ENCODE results near the gene ADAD1.
"Not testable (repeated sequence)": the region's sequence is repeated elsewhere in the genome, so short reads cannot be mapped to it uniquely, and the experiment has no call there.

Gene ADAD1

DNA sequence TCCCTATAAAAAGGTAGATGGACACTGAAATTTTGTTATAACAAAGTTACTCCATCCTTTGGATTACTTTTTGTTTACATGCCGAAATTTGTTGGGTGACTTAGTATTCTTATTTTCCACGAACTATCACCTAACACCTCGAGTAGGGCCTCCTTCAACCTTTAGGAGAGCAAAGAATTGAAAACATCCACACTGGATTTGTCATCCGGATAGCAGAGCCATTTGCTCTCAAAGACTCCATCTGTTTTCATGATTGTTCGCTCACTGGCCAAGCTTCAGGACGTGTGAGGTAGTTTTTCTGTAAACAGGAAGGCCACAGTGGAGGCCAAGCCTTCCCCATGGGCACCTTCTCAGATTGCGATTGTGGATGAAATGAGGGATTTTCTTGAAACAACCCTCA, at the start of gene ADAD1:
ADAD1 (plus strand) TSS at position 301 of the 400 bp plus-strand sequence. CDS start 1,059 bp downstream, outside the sequence.
- no peak for DNase-seq (ENCODE audit: low spot score)

DNA sequence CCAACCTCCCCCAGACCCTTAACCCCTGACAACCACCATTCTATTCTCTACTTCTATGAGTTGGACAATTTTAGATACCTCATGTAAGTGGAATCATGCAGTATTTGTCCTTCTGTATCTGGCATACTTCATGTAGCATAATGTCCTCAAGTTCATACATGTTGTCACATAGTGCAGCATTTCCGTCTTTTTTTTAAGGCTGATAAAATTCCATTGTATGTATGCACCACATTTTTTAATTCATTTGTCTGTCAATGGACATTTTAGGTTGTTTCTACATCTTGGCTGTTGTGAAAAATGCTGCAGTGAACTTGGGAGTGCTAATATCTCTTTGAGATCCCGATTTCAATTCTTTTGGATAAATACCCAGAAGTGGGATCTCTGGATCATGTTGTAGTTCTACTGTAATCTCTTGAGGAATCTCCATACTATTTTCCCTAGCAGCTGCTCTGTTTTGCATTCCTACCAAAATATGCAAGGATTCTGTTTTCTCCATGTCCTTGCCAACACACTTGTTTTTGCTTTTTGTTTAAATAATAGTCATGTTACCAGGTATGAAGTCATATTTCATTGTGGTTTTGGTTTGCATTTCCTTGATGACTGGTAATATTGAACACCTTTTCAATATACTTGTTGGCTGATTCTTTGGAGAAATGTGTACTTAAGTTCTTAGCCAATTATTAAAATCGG, 48.8 kb upstream of the ADAD1 start:
- no peak for DNase-seq (ENCODE audit: low spot score)

DNA sequence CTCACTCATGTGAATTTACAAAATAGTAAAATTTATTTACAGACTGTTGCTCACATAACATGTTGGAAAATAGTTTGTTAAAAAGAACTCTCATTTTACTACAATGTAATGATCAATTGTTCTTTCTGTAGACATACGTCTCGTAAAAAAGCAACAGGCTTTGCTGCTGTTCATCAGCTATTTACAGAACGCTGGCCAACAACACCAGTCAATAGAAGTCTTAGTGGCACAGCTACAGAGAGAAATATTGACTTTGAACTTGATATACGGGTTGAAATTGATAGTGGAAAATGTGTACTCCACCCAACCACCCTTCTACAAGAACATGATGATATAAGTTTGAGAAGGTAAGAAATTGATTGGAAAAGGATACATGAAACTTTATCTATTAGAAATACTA, 47.6 kb upstream of the ADAD1 start:
- DNase-seq (ENCODE audit: low spot score), result no peak

DNA sequence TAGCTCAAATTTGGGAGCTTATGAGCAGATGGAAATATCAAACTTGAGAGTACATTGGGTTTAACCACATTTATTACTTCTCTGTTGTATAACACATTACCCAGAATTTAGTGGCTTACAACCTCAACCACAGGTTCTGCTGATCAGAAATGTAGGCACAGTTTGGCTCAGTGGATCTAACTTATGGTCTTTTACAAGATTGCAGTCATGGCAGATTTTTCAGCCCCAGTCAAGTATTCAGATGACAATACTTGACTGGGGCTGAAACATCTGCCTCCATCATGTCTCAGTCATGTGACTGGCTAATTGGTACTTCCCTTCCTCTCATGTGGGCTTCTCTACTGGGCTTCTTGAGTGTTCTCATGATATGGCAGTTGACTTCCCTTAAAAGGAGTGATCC, 44.0 kb upstream of the ADAD1 start:
- no peak for DNase-seq (ENCODE audit: low spot score)

DNA sequence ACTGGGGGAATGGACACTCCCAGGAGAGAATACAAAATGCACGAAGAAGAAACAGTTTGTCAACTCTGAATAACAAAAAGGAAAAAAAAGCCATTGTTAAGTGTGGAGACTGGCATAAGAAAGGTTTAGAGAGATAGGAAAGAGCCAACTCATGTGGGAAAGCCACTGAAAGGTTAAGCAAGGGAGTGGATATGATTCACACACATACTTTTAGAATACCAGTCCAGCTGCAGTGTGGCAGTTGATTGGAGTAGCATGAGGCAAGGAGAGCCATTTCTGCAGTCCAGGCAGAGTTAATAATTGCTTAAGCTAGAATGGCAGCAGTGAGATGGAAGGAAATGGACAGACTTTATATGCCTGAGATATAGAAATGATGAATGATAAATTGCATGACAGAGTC, 36.9 kb upstream of the ADAD1 start:
- DNase-seq (ENCODE audit: low spot score), result no peak

DNA sequence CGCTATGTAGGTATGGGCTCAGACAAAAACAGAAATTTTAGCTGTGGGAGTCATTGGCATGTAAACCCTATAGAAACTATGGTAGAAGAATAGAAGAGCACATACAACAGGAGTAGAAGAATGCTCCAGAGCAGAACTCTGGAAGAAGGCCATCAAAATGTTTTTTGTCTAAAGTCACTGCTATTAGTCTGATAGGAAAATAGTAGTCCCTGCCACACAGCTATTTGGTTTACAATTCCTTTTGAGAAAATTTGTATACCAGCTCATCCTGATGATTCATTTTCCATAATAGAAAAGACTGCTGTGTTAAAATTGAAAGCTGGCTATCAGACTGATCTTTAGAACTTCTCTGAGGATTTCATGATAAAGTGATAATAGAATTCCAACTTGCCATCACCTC, 32.8 kb upstream of the ADAD1 start:
- DNase-seq (ENCODE audit: low spot score), result no peak

DNA sequence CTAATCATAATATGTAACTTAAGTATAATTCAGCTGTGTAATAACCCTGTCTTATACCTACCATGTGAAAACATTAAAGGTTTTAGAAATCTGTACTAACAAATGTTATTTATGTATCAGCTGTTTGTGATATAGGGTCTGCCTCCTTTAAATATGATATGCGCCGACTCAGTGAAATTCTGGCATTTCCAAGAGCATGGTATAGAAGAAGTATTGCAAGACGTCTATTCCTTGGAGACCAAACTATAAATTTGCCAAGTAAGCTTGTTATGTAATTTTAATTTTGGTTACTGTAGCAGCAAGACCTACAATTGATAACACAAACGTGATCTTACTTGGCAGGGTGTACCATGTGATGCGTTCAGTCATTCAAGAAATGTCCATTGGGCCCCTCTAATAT, 32.3 kb upstream of the ADAD1 start:
- no peak for DNase-seq (ENCODE audit: low spot score)

DNA sequence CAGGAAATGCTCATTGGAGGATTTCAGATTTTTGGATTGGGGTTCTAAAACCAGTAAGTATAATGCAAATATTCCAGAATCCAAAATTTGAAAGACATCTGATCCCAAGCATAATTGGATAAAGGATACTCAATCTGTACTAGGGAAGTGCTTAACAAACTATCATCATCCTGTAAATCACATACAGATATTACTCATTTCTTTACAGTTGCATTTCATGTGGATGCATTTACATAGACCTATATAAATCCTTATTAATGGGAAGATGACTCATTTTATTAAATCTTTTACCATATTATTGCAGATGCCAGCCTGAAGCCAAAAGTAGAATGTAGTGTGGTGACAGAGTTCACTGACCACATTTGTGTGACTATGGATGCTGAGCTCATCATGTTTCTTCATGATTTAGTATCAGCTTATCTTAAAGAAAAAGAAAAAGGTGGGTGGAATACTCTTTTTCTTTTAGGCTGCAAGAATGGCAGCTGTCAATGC, 22.4 kb upstream of the ADAD1 start:
- no peak for DNase-seq (ENCODE audit: low spot score)

DNA sequence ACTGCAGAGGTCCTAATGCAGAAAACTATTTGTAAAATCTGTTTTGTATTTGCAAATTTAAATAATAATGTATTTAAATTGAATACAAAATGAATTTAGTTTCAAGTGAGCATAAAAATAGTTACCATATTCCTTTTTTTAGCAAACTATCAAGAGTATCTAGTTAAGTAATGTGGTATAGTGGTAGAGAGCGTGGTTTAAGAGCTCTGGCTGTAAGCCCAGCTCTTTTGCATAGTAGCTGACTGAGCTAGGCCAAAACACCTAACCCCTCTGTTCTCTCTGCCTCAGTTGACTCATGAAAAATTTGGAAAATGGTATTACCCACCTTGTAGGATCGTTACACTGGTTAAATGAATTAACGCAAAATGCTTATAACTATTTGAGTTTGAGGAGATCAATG, 18.1 kb upstream of the ADAD1 start:
- no peak for DNase-seq (ENCODE audit: low spot score)

DNA sequence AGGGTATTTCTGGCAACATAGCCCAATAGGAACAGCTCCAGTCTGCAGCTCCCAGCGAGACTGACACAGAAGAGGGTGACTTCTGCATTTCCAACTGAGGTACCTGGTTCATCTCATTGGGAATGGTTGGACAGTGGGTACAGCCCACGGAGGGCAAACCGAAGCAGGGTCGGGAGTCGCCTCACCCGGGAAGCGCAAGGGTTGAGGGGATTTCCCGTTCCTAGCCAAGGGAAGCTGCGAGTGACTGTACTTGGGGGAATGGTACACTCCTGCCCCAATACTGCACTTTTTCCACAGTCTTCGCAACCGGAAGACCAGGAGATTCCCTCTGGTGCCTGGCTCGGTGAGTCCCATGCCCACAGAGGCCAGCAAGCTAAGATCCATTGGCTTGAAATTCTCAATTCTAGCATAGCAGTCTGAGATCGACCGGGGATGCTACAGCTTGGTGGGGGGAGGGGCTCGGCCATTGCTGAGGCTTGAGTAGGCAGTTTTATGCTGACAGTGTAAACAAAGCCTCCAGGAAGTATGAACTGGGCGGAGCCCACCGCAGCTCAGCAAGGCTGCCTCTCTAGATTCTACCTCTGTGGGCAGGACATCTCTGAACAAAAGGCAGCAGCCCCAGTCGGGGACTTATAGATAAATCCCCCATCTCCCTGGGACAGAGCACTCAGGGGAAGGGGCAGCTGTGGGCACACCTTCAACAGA, 14.0 kb upstream of the ADAD1 start:
- DNase-seq (ENCODE audit: low spot score), result no peak

DNA sequence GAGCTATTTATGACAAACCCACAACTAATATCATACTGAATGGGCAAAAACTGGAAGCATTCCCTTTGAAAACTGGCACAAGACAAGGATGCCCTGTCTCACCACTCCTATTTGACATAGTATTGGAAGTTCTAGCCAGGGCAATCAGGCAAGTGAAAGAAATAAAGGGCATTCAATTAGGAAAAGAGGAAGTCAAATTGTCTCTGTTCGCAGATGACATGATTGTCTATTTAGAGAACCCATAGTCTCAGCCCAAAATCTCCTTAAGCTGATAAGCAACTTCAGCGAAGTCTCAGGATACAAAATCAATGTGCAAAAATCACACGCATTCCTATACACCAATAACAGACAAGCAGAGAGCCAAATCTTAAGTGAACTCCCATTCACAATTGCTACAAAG, 10.0 kb upstream of the ADAD1 start:
- not testable (repeated sequence) for DNase-seq (ENCODE audit: low spot score)

DNA sequence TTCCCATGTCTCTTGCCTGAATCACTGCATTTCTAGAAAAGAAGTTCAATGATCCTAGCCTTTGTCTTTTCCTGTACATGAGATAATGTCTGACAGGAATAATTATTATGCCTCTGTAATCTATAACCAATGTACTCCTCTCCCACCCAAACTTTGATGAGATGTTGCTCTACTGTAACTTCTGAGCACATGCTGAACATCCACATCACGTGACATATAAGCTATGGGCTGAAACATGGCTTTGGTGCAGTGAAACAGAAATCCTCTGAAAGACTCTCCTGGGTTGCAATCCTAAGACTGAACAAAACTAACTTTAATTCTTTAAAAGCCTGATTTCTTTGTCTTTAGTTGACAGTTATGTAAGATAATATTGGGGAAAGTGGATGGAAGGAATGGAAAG, 1.5 kb upstream of the ADAD1 start:
- DNase-seq (ENCODE audit: low spot score), result no peak

DNA sequence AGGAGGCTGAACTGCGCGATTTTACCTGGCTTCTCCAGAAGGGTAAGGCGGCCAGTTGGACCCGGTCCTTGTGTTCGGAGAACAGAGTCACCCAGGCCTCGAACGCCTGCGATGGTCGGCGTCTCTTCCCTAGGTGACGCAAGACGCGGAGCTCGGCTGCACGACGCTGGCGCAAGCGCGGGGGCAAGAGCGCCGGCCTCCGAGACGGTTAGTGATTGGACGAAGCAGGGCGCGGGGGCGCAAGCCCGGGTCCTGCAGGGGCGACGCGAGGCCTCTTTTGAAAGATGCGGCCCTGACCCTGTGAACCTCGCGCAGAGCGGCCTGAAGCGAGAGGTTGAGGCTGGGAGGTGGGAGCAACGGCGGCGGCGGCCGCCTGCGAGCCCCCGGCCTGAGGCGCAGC, 428 bp downstream of the ADAD1 start:
- DNase-seq (ENCODE audit: low spot score), result no peak

DNA sequence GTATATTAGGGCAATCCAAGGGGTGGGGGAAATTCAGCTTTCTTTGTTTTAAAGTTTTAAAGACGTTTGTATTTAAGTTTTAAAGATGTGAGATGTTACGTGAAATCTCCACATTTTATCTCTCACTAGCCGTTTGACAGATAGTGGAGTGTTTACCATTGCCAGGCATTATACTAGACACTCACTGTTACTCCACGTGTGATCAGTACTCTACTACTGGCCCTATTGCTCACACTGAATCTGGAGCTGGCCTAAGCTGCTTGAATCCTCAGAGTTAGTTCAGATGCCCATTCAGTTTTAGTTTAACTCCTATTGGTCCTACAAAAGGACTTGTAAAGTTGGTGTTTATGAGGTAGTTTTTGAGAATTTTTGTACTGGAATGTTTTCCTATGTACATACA, 4.5 kb downstream of the ADAD1 start:
- no peak for DNase-seq (ENCODE audit: low spot score)

DNA sequence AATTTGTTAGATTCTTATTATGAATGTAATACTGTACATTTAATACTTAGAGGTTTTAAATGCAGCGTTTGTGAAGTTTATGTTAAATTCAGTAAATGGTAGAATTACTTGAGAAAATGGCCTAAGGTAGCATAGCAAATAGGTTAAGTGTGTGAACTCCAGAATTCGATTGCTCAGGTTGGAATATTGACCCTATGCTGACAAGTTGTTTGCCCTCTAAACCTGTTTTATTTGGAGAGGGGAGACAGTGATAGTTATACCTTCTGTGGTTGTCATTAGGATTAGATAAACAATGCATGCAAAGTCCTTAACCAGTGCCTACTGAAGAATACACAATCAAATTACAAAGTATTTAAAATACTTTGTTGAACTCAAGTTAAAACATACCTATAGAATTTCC, 5.4 kb downstream of the ADAD1 start:
- DNase-seq (ENCODE audit: low spot score), result no peak

DNA sequence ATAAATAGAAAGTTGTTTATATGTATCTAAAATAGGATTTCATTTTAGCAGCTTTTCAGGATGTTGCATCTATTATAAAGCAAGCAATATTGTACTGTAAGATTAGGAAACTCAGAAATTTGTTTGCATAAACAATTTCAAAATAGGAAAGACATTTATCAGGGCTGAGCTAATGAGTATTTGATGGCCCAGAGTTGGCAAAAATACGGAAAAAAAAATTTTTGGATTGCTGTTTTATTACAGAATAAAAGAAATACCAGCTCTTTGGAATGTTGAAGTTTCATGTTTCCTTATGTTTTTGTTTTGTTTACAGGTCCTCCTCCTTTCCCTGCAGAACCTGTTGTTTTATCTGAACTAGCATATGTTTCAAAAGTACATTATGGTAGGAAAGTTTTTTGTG, 14.5 kb downstream of the ADAD1 start:
- DNase-seq (ENCODE audit: low spot score), result no peak

DNA sequence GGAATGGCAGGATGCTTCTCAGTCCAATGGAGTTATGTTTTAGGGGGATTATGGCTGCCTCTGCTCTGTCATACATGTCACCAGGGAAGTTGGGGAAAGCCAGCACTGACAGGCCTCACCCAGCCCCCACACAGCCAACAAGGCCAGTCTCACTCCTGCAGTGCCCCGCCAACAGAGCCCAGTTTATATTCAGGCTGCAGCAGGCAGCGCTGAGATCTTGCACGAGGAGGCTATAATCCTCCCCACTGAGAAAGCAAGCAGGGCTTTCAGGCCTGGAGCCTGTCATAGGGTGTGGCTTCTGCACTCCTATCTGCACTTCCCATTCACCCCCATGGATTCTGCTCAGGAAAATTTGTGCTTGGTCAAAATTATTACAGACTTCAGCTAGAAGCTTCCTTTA, 25.1 kb downstream of the ADAD1 start:
- DNase-seq (ENCODE audit: low spot score), result no peak

DNA sequence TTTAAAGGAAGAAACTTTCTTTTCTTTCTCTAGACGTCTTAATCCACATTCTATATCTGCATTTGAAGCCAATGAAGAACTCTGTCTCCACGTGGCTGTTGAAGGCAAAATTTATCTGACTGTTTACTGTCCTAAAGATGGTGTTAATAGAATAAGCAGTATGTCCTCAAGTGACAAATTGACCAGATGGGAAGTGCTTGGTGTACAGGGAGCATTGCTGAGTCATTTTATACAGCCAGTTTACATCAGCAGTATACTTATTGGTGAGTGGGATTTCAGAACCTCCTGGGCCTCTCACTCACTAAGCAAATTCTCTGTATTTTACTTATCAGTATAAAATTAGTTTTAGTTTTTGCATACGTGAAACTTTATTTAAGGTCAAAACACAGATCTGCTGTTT, 33.7 kb downstream of the ADAD1 start:
- no peak for DNase-seq (ENCODE audit: low spot score)

DNA sequence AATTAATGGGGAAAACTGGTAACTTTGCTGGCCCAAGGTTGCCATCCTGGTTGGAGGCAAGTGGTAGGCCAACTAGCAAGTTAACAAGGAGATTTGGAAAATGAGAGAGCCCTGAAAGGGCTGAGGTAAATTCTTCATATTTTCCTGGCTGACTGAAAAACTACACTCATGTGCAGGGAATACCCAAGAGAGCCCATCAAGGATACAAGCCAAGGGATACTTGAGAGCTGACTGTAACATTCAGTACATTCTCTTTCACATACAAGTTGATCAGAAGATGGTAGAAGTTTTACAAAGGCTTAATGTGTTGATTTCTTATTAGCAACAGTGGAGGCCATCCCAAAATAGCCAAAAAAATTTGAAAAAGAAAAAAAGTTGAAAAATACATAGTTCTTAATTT, 44.4 kb downstream of the ADAD1 start:
- no peak for DNase-seq (ENCODE audit: low spot score)

DNA sequence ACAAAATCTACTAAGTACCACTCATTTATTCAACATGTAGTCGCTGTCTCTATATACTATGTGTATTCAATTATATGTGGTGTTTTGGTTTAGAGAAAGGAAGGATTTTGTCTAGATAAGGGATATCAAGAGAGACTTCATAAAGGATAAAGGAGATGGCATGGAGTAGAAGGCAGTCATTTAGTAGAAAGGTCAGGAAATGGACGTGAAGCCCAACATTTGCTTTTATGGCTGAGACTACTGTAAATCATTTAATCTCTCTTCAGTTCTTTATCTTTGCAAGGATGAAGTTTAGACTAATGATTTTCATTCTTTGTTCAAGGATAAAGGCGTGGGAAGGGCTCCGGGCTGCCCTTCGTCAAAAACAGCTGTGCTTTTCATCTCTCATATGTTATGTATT, 52.5 kb downstream of the ADAD1 start:
- DNase-seq (ENCODE audit: low spot score), result no peak

DNA sequence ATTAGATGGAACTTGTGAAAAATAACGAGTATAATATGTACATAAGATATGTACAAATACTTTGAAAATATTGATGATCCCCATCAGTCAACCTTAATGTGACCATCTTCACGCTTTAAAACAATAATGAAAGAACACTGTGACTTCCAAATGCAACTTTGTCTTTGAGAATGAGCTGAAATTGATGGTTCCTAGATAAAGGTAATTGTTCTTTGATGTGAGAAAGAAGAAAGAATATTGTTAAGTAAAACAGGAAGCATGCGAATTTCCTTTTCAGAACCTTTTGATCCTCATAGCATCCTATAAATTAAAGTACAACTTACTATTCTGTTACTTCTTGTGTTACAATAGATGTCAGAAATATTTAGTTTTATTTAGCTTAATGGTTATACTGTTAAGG, 55.5 kb downstream of the ADAD1 start:
- no peak for DNase-seq (ENCODE audit: low spot score)

DNA sequence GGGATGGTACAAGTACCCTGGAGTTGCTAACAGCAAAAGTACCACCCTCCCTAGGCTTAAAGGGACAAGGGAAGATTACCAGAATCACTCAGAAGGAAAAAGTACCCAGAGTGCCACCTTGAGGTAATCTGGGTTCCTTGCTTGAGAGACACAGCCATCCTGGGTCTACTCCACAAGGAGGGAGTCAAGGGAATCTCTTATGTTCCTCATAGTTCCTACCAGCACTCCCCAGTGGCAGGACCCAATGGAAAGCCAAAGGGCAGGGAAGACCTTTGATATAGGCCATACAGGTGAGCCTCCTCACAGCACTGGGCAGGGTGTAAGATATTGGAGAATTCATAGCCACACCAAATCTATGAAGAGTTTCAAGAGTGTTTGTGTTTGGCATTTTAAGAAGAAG, 72.0 kb downstream of the ADAD1 start:
- no peak for DNase-seq (ENCODE audit: low spot score)

DNA sequence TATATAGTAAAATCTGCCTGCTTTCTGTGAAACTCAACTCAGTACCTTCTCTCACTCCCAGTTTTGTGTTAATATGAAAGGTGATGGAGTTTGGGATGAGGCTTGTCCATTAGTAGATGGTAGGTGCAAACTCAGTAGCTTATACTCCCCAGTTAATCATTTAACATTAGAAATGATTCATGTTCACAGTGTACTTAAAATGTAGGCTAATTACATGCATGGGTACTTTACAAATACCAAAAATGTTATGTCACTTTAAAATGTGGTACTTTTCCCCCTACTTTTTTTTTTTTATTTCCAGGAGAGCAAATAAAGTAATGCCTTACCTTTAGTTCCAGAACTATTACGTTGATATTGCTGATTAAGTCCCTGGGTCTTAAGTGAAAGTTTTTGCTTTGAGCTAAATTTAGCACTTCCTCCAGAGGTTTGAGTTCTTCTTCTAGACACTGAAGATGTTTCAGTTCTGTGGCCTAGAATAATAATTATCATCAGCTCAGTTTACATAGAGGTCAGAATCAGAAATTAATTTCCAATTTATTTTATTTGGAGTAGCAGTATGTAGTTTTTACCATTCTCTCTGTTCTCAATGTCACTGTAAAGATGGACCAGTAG, 74.7 kb downstream of the ADAD1 start:
- DNase-seq (ENCODE audit: low spot score), result no peak
